ENCODE measurements around the gene SPATS2L.

The SPATS2L gene

DNA sequence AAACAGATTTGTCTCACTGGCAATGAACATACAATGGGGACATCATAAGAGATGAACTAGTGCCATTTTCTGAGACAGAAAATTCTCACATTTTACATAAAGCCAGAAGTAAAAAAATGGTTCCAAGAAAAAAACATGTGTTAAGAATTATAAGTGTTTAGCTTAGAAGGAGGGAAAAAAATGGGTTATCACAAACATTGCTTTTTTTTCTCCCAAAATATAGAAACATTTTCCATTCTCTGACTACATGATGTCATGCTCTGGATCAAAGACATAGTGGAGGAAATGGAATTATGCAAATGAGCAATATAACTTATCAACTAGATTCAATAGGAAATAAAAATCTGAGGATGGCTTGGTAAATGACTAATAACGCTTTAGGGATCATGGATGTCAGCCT, 49.8 kb downstream of the SPATS2L start:
- Histone ChIP-seq H3K27me3 (ENCODE audit: control insufficient read depth, insufficient read depth, low read length, poor library complexity, severe bottlenecking) (no peaks in the 10 kb centered on the region), H3K36me3 (ENCODE audit: control insufficient read depth, insufficient read depth, low read length) (no peaks in the 10 kb centered on the region), H3K27ac (ENCODE audit: insufficient read depth, low read depth, low read length, poor library complexity, severe bottlenecking) (no peak overlapping the region), H3K4me1 (ENCODE audit: control insufficient read depth, insufficient read depth, low read length) (peaks cover 29% of the 10 kb centered on the region), H3K4me3 (ENCODE audit: insufficient read depth, low read depth, low read length) (no peak overlapping the region), H3K9me3 (ENCODE audit: control insufficient read depth, low read length) (no peaks in the 10 kb centered on the region)
- 90 to 100% methylated on average over 1 of the region's 1 CpG for WGBS, 2 experiments

DNA sequence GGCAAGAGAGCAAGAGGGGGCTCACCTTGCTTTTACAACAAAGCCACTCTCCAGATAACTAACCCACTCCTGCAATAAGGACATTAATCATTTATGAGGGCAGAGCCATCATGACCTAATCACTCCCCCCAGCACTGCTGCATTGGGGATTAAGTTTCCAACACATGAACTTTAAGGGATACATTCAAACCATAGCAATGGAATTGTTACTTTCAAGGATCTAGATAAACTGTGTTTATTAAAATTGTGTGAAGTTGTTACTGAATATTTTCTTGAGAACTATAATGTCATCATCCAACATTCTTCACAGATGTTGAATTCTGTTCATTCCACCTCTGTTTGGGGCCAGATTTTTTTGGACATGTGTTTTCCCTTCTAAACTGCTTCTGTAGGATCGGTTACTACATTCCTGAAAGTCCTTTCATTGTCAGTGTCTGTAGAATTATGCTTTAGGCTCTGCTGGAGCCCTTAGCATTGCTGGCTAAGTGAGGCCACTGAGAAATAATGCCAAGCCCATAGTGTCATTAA, 50.4 kb downstream of the SPATS2L start:
- no peaks in the 10 kb centered on the region for H3K27me3 ChIP-seq (ENCODE audit: control insufficient read depth, insufficient read depth, low read length, poor library complexity, severe bottlenecking)
- no peaks in the 10 kb centered on the region for H3K9me3 ChIP-seq (ENCODE audit: control insufficient read depth, low read length)
- WGBS, 2 experiments, result 13 to 28% methylated on average over 1 of the region's 1 CpG
- peak overlapping the region; percentile 40 for H3K27ac ChIP-seq (ENCODE audit: insufficient read depth, low read depth, low read length, poor library complexity, severe bottlenecking)
- no peaks in the 10 kb centered on the region for H3K36me3 ChIP-seq (ENCODE audit: control insufficient read depth, insufficient read depth, low read length)
- no peak overlapping the region for H3K4me3 ChIP-seq (ENCODE audit: insufficient read depth, low read depth, low read length)
- H3K4me1 ChIP-seq (ENCODE audit: control insufficient read depth, insufficient read depth, low read length), result peaks cover 23% of the 10 kb centered on the region

DNA sequence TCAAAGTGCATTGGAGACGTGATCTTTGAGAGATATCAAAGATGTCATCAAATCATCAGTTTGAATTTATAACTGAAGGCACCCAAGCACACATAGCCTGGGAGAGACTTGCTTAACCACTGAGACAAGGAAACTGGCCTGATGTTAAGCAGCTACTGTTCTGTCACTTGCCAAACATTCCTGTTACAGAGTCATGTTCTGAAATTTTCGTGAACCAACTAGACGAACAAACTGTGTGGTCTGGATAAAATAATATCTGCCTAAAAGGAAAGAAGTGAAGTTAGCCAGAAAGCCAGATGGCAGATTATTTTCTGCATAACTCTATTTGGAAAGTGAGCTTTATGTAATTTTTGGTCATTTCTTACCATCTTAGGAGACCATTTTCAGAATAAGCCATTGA, 51.4 kb downstream of the SPATS2L start:
- H3K9me3 ChIP-seq (ENCODE audit: control insufficient read depth, low read length), result no peaks in the 10 kb centered on the region
- H3K36me3 ChIP-seq (ENCODE audit: control insufficient read depth, insufficient read depth, low read length), result no peaks in the 10 kb centered on the region
- WGBS, 2 experiments, result 93 to 97% methylated on average over 3 of the region's 3 CpGs
- peaks cover 15% of the 10 kb centered on the region for H3K4me1 ChIP-seq (ENCODE audit: control insufficient read depth, insufficient read depth, low read length)
- no peak overlapping the region for H3K4me3 ChIP-seq (ENCODE audit: insufficient read depth, low read depth, low read length)
- H3K27ac ChIP-seq (ENCODE audit: insufficient read depth, low read depth, low read length, poor library complexity, severe bottlenecking), result no peak overlapping the region
- no peaks in the 10 kb centered on the region for H3K27me3 ChIP-seq (ENCODE audit: control insufficient read depth, insufficient read depth, low read length, poor library complexity, severe bottlenecking)

DNA sequence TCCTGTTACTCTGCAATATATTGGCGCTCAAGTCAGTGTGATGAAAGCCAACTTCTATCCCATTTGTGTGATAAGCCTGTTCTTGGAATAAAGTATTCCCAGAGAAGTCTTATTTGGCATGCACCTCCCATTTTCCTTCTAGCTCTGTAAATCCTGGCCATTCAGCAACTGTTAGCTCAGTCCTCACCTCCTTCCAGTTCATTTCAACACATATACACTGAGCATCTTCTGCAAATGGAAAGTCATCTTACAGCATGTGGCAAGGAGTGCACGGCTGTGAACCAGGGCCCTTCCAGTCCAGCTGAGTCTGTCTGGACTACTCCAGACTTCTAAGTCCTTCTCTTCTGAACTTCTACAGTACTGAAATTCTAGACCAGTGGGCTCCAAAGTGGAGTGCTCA, 53.1 kb downstream of the SPATS2L start:
- H3K27me3 ChIP-seq (ENCODE audit: control insufficient read depth, insufficient read depth, low read length, poor library complexity, severe bottlenecking), result no peaks in the 10 kb centered on the region
- WGBS, 2 experiments, result 86 to 99% methylated on average over 2 of the region's 2 CpGs
- no peaks in the 10 kb centered on the region for H3K9me3 ChIP-seq (ENCODE audit: control insufficient read depth, low read length)
- no peaks in the 10 kb centered on the region for H3K36me3 ChIP-seq (ENCODE audit: control insufficient read depth, insufficient read depth, low read length)
- H3K27ac ChIP-seq (ENCODE audit: insufficient read depth, low read depth, low read length, poor library complexity, severe bottlenecking), result no peak overlapping the region
- H3K4me1 ChIP-seq (ENCODE audit: control insufficient read depth, insufficient read depth, low read length), result peaks cover 14% of the 10 kb centered on the region
- no peak overlapping the region for H3K4me3 ChIP-seq (ENCODE audit: insufficient read depth, low read depth, low read length)

DNA sequence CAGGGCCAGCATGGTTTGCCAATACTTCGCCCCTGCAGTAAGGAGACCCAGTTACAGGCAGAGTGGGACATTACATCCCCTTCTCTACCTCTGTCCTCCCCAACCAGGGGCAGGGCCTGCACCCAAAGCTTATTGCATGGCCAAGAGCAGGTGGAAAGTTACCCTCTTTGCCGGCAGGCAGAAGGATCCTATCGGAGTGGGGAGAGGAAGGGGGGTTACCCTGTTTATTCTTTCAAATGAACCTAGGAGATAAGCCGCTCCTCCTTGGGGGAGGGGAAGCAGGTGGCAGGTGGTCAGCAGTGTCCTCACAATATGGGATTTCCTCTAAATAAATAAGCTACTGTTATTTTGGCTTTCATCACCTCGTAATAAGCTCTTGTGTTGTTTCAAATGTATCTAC, 53.9 kb downstream of the SPATS2L start:
- 52 to 57% methylated on average over 5 of the region's 5 CpGs for WGBS, 2 experiments
- Histone ChIP-seq H3K4me1 (ENCODE audit: control insufficient read depth, insufficient read depth, low read length) (peaks cover 14% of the 10 kb centered on the region), H3K27ac (ENCODE audit: insufficient read depth, low read depth, low read length, poor library complexity, severe bottlenecking) (no peak overlapping the region), H3K4me3 (ENCODE audit: insufficient read depth, low read depth, low read length) (no peak overlapping the region), H3K36me3 (ENCODE audit: control insufficient read depth, insufficient read depth, low read length) (no peaks in the 10 kb centered on the region), H3K9me3 (ENCODE audit: control insufficient read depth, low read length) (no peaks in the 10 kb centered on the region), H3K27me3 (ENCODE audit: control insufficient read depth, insufficient read depth, low read length, poor library complexity, severe bottlenecking) (no peaks in the 10 kb centered on the region)

DNA sequence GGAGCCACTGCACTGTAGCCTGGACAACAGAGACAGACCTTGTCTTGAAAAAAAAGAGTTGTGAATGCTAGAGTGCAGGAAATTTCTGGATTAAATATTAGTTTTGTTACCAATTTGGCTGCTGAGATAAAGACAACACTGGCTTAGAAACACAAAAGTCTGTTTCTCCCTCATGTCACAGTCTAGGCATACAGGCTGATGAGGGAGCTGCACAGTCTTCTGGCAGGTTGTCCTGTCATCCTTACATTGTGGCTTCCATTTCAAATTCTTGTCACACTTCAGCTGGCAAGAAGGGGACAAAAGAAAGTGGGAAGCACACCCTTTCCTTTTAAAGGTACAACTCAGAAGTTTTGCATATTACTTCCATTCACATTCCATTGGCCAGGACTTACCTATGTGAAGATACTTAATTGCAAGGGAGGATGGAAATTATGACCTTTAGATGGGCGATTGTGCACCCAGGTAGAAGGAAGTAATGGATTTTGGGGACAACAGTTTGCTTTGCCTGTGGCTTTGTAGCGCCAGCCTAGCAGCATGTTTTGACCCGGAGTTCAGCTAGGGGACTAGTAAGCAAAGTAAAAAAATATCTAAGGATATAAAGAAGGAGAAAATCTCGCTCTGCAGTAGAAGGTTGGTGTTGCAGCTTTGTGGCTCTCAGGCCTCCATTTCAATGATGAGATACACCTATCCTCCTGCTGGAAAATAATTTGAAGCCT, 55.9 kb downstream of the SPATS2L start:
- WGBS, 2 experiments, result 88 to 92% methylated on average over 4 of the region's 4 CpGs
- Histone ChIP-seq H3K27ac (ENCODE audit: insufficient read depth, low read depth, low read length, poor library complexity, severe bottlenecking) (no peak overlapping the region), H3K27me3 (ENCODE audit: control insufficient read depth, insufficient read depth, low read length, poor library complexity, severe bottlenecking) (no peaks in the 10 kb centered on the region), H3K9me3 (ENCODE audit: control insufficient read depth, low read length) (no peaks in the 10 kb centered on the region), H3K36me3 (ENCODE audit: control insufficient read depth, insufficient read depth, low read length) (no peaks in the 10 kb centered on the region), H3K4me3 (ENCODE audit: insufficient read depth, low read depth, low read length) (no peak overlapping the region), H3K4me1 (ENCODE audit: control insufficient read depth, insufficient read depth, low read length) (peaks cover 4% of the 10 kb centered on the region)

DNA sequence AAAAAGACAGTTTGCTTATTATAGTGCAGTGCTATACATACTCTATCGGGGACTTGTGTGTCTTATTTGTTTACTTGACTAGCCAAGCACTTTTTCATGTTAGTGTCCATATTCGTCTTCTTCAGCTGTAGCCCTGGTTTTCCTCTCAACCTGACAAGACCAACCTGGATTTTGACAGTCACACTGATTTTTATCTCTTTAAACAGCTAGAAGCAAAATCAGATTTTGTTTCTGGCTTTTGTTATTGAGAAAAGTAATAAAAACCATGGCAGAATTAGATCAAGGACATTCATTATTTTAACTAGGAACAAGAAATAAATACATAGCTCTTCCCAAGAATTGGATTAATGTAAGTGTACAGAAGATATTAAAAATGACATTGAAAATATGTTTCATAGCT, 56.8 kb downstream of the SPATS2L start:
- Histone ChIP-seq H3K27me3 (ENCODE audit: control insufficient read depth, insufficient read depth, low read length, poor library complexity, severe bottlenecking) (no peaks in the 10 kb centered on the region), H3K4me1 (ENCODE audit: control insufficient read depth, insufficient read depth, low read length) (no peaks in the 10 kb centered on the region), H3K27ac (ENCODE audit: insufficient read depth, low read depth, low read length, poor library complexity, severe bottlenecking) (no peak overlapping the region), H3K4me3 (ENCODE audit: insufficient read depth, low read depth, low read length) (no peak overlapping the region), H3K36me3 (ENCODE audit: control insufficient read depth, insufficient read depth, low read length) (no peaks in the 10 kb centered on the region), H3K9me3 (ENCODE audit: control insufficient read depth, low read length) (no peaks in the 10 kb centered on the region)
- WGBS, 2 experiments, result 91 to 97% methylated on average over 2 of the region's 2 CpGs

DNA sequence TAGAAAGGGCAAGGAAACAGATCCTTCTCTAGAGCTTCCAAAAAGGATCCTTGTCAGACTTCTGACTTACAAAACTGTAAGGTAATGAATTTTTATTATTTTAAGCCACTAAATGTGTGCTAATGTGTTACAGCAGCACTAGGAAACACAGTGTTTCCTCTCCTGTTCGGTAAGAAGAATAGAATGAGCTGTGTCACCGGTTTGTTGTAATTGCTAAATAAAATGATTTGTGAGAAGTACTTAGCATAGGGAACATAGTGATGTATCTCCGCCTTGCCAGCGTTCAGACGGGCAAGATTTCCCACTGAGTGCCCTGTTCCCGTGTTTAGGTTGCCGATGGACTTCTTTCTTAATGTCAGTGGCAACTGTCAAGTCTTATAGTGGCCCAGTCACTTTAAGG, 57.6 kb downstream of the SPATS2L start:
- H3K36me3 ChIP-seq (ENCODE audit: control insufficient read depth, insufficient read depth, low read length), result no peaks in the 10 kb centered on the region
- 91% methylated on average over 7 of the region's 7 CpGs for WGBS, 2 experiments
- no peaks in the 10 kb centered on the region for H3K27me3 ChIP-seq (ENCODE audit: control insufficient read depth, insufficient read depth, low read length, poor library complexity, severe bottlenecking)
- no peak overlapping the region for H3K27ac ChIP-seq (ENCODE audit: insufficient read depth, low read depth, low read length, poor library complexity, severe bottlenecking)
- no peaks in the 10 kb centered on the region for H3K4me1 ChIP-seq (ENCODE audit: control insufficient read depth, insufficient read depth, low read length)
- no peaks in the 10 kb centered on the region for H3K9me3 ChIP-seq (ENCODE audit: control insufficient read depth, low read length)
- H3K4me3 ChIP-seq (ENCODE audit: insufficient read depth, low read depth, low read length), result no peak overlapping the region

DNA sequence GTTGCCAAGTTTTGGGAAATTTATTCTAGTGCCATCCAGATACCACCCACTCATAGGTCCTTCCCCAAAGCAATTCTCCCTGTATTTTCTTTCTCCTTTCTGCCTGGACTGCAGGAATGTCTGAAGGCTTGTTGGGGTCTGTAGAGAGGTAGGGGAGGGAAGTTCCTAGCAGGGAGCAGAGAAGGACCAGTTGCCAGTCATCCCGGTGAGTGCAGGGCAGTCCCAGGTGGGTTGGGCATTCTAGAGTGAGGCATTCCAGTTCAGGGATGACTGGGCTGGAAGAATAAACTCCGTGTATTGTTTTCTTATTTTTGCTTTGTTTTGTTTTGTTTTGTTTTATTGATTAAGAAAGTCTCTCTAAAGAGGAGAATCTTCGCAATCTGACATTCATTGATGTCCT, 58.1 kb downstream of the SPATS2L start:
- WGBS, 2 experiments, result 75 to 78% methylated on average over 3 of the region's 3 CpGs
- Histone ChIP-seq H3K36me3 (ENCODE audit: control insufficient read depth, insufficient read depth, low read length) (no peaks in the 10 kb centered on the region), H3K4me1 (ENCODE audit: control insufficient read depth, insufficient read depth, low read length) (no peaks in the 10 kb centered on the region), H3K27ac (ENCODE audit: insufficient read depth, low read depth, low read length, poor library complexity, severe bottlenecking) (no peak overlapping the region), H3K27me3 (ENCODE audit: control insufficient read depth, insufficient read depth, low read length, poor library complexity, severe bottlenecking) (no peaks in the 10 kb centered on the region), H3K9me3 (ENCODE audit: control insufficient read depth, low read length) (no peaks in the 10 kb centered on the region), H3K4me3 (ENCODE audit: insufficient read depth, low read depth, low read length) (no peak overlapping the region)

DNA sequence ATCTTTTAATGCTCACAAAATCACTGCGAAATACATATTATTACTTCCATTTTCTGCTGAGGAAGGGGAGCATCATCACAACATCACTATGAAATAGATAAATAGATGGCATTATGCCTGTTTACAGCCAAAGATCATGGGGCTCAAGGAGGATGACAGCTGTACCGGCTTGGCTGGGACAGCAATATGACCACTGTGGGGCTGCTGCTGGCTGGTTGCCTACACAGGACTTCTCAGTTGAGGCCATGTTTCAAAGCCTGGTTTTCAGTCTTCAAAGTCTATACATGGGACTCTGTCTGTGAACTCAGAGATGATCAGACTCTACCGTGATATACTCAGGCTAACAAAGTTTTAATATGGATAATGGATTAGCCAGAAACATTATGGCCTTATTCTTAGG, 58.7 kb downstream of the SPATS2L start:
- Histone ChIP-seq H3K27ac (ENCODE audit: insufficient read depth, low read depth, low read length, poor library complexity, severe bottlenecking) (no peak overlapping the region), H3K4me3 (ENCODE audit: insufficient read depth, low read depth, low read length) (no peak overlapping the region), H3K27me3 (ENCODE audit: control insufficient read depth, insufficient read depth, low read length, poor library complexity, severe bottlenecking) (no peaks in the 10 kb centered on the region), H3K36me3 (ENCODE audit: control insufficient read depth, insufficient read depth, low read length) (no peaks in the 10 kb centered on the region), H3K4me1 (ENCODE audit: control insufficient read depth, insufficient read depth, low read length) (no peaks in the 10 kb centered on the region), H3K9me3 (ENCODE audit: control insufficient read depth, low read length) (no peaks in the 10 kb centered on the region)
- 93 to 94% methylated on average over 2 of the region's 3 CpGs for WGBS, 2 experiments

All from ectodermal cell (in vitro differentiated cells).